HEK293 (cell line): Measurements from ENCODE around the gene CEBPA.

ENCODE experiments used
- GLIS2 ChIP-seq: fragments of 450-650 bp; formaldehyde crosslinking; IDR thresholded peaks from 2 replicates; pipeline ENCODE4 v1.5.1; 2016; ENCODE audit warnings: missing biosample characterization, missing genetic modification characterization
- IKZF3 ChIP-seq: fragments of 450-650 bp; IDR thresholded peaks from 2 replicates; pipeline ENCODE4 v1.5.0; 2018; ENCODE audit warnings: missing biosample characterization, mild to moderate bottlenecking, missing genetic modification characterization, moderate library complexity
- PATZ1 ChIP-seq: fragments of 450-650 bp; formaldehyde crosslinking; IDR thresholded peaks from 2 replicates; pipeline ENCODE4 v1.5.1; 2016; ENCODE audit warnings: missing biosample characterization, missing genetic modification characterization
- REST ChIP-seq: fragments of 450-650 bp; formaldehyde crosslinking; IDR thresholded peaks from 2 replicates; pipeline ENCODE4 v1.5.1; 2016; ENCODE audit warnings: missing biosample characterization, missing genetic modification characterization
- SETDB1 ChIP-seq: IDR thresholded peaks from one replicate; pipeline ENCODE4 v1.6.1; 2017; ENCODE audit warnings: mild to moderate bottlenecking, low read length, moderate library complexity, mixed read lengths; ENCODE audit not compliant: insufficient read length
- YY2 ChIP-seq: fragments of 450-650 bp; formaldehyde crosslinking; IDR thresholded peaks from 2 replicates; pipeline ENCODE4 v1.5.1; 2016; ENCODE audit warnings: missing biosample characterization, missing genetic modification characterization
- ZBTB11 ChIP-seq: fragments of 450-650 bp; formaldehyde crosslinking; conservative IDR thresholded peaks from 2 replicates; pipeline ENCODE4 v1.5.1; 2016; ENCODE audit warnings: low read depth, missing biosample characterization, missing genetic modification characterization
- ZBTB17 ChIP-seq: fragments of 450-650 bp; formaldehyde crosslinking; IDR thresholded peaks from 2 replicates; pipeline ENCODE4 v1.5.1; 2016; ENCODE audit warnings: missing biosample characterization, missing genetic modification characterization
- ZBTB26 ChIP-seq: fragments of 450-650 bp; formaldehyde crosslinking; optimal IDR thresholded peaks from 2 replicates; pipeline ENCODE3; 2016; ENCODE audit warnings: missing biosample characterization, mild to moderate bottlenecking, missing genetic modification characterization
- ZBTB8A ChIP-seq: fragments of 450-650 bp; formaldehyde crosslinking; IDR thresholded peaks from 2 replicates; pipeline ENCODE4 v1.5.1; 2016; ENCODE audit warnings: missing biosample characterization, missing genetic modification characterization
- ZNF16 ChIP-seq: fragments of 450-650 bp; formaldehyde crosslinking; IDR thresholded peaks from 2 replicates; pipeline ENCODE4 v1.5.1; 2016; ENCODE audit warnings: low read depth, missing biosample characterization, missing genetic modification characterization
- ZNF2 ChIP-seq: fragments of 450-650 bp; formaldehyde crosslinking; IDR thresholded peaks from 2 replicates; pipeline ENCODE4 v1.5.1; 2016; ENCODE audit warnings: missing biosample characterization, missing genetic modification characterization
- ZNF248 ChIP-seq: fragments of 450-650 bp; formaldehyde crosslinking; IDR thresholded peaks from 2 replicates; pipeline ENCODE4 v1.5.1; 2017; ENCODE audit warnings: missing biosample characterization, missing genetic modification characterization
- ZNF37A ChIP-seq: fragments of 450-650 bp; IDR thresholded peaks from 2 replicates; pipeline ENCODE4 v1.5.1; 2018; ENCODE audit warnings: missing biosample characterization, missing genetic modification characterization
- ZNF391 ChIP-seq: fragments of 450-650 bp; formaldehyde crosslinking; IDR thresholded peaks from 2 replicates; pipeline ENCODE4 v1.5.1; 2016; ENCODE audit warnings: low read depth, missing biosample characterization, missing genetic modification characterization, borderline replicate concordance
- ZNF48 ChIP-seq: fragments of 450-650 bp; formaldehyde crosslinking; IDR thresholded peaks from 2 replicates; pipeline ENCODE4 v1.5.1; 2016; ENCODE audit warnings: missing biosample characterization, missing genetic modification characterization
- ZNF600 ChIP-seq: fragments of 450-650 bp; formaldehyde crosslinking; IDR thresholded peaks from 2 replicates; pipeline ENCODE4 v1.5.1; 2016; ENCODE audit warnings: missing biosample characterization, missing genetic modification characterization
- ZNF629 ChIP-seq: fragments of 450-650 bp; formaldehyde crosslinking; IDR thresholded peaks from 2 replicates; pipeline ENCODE4 v1.5.1; 2017; ENCODE audit warnings: missing biosample characterization, missing genetic modification characterization
- ZNF776 ChIP-seq: fragments of 450-650 bp; formaldehyde crosslinking; IDR thresholded peaks from 2 replicates; pipeline ENCODE4 v1.5.0; 2017; ENCODE audit warnings: missing biosample characterization, missing genetic modification characterization, borderline replicate concordance
- ZNF777 ChIP-seq: fragments of 450-650 bp; formaldehyde crosslinking; IDR thresholded peaks from 2 replicates; pipeline ENCODE4 v1.5.1; 2017; ENCODE audit warnings: missing biosample characterization, missing genetic modification characterization, borderline replicate concordance
- ZSCAN18 ChIP-seq: fragments of 450-650 bp; formaldehyde crosslinking; IDR thresholded peaks from 2 replicates; pipeline ENCODE4 v1.5.1; 2016; ENCODE audit warnings: missing biosample characterization, missing genetic modification characterization
- ZSCAN4 ChIP-seq: fragments of 450-650 bp; formaldehyde crosslinking; IDR thresholded peaks from 2 replicates; pipeline ENCODE4 v1.5.1; 2017; ENCODE audit warnings: missing biosample characterization, missing genetic modification characterization
- ZXDB ChIP-seq: fragments of 450-650 bp; formaldehyde crosslinking; IDR thresholded peaks from 2 replicates; pipeline ENCODE4 v1.5.1; 2016; ENCODE audit warnings: missing biosample characterization, missing genetic modification characterization

Gene CEBPA

GRCh38 chr19:33300009-33300893, 2.1 kb downstream of the CEBPA start (continued):
- TF ChIP-seq ZBTB11 (tag by site-specific recombination), result no peak
- no peak for TF ChIP-seq ZNF248 (tag by site-specific recombination)
- TF ChIP-seq ZNF629 (tag by site-specific recombination), result peak; percentile 29; the same call in 1 of the 2 replicates
- TF ChIP-seq ZNF16 (tag by site-specific recombination), result no peak
- no peak for TF ChIP-seq ZNF37A (tag by site-specific recombination)
- TF ChIP-seq ZBTB26 (tag by site-specific recombination), result peak; percentile 26
- peak; percentile 83 for TF ChIP-seq GLIS2 (tag by site-specific recombination)
- TF ChIP-seq YY2 (tag by site-specific recombination), result peak; percentile 27
- TF ChIP-seq ZSCAN4, result no peak
- TF ChIP-seq ZNF48 (tag by site-specific recombination), result no peak
- peak; percentile 87 for TF ChIP-seq IKZF3 (tag by site-specific recombination)
- no peak for TF ChIP-seq ZXDB
- TF ChIP-seq SETDB1, result no peak
- TF ChIP-seq ZNF391 (tag by site-specific recombination), result peak; percentile 29; the same call in 1 of the 2 replicates
- peak; percentile 67 for TF ChIP-seq ZNF600
- no peak for TF ChIP-seq ZSCAN18 (tag by site-specific recombination)
- TF ChIP-seq ZBTB17 (tag by site-specific recombination), result peak; percentile 58
- TF ChIP-seq ZNF2, result peak; percentile 58; the same call in 1 of the 2 replicates
- peak; percentile 47 for TF ChIP-seq PATZ1 (tag by site-specific recombination)
- 0 out of 2 replicates have a peak, but pooled peaks have one; percentile 4 for TF ChIP-seq REST (tag by site-specific recombination)
- no peak for TF ChIP-seq ZNF776 (tag by site-specific recombination)
- no peak for TF ChIP-seq ZNF777 (tag by site-specific recombination)
- peak; percentile 79 for TF ChIP-seq ZBTB8A (tag by site-specific recombination)
